Neutrophil (primary cell): ENCODE measurements around the gene SECTM1.
"Not testable (repeated sequence)": the region's sequence is repeated elsewhere in the genome, so short reads cannot be mapped to it uniquely, and the experiment has no call there.

Experiments
- H3K27ac ChIP-seq: fragments of 200-600 bp; sonication (generic); 2 replicates; pipeline ENCODE4 v1.5.1; 2016; ENCODE audit warnings: mild to moderate bottlenecking, moderate library complexity
- H3K27me3 ChIP-seq: fragments of 200-600 bp; sonication (generic); 2 replicates; pipeline ENCODE4 v1.6.0; 2016; ENCODE audit warnings: mild to moderate bottlenecking
- H3K36me3 ChIP-seq: fragments of 200-600 bp; sonication (generic); 2 replicates; pipeline ENCODE4 v1.5.1; 2017
- H3K4me1 ChIP-seq, 2 experiments: fragments of 200-600 bp in 1 of 2; sonication (generic) in 1 of 2; 1 replicate in 1 of 2; 2 replicates in 1 of 2; pipeline versions ENCODE4 v1.5.1 to v1.6.1; 2013 to 2016; ENCODE audit warnings: low read depth in 1 of 2, low read length in 1 of 2, mild to moderate bottlenecking in 1 of 2, moderate library complexity in 1 of 2; ENCODE audit not compliant: control insufficient read depth in 1 of 2, insufficient read depth in 1 of 2
- H3K4me3 ChIP-seq, 2 experiments: fragments of 200-600 bp in 1 of 2; sonication (generic) in 1 of 2; 1 replicate in 1 of 2; 2 replicates in 1 of 2; pipeline ENCODE4 v1.5.1; 2013 to 2016; ENCODE audit warnings: low read depth in 1 of 2, low read length in 1 of 2, mild to moderate bottlenecking in 1 of 2, moderate library complexity in 1 of 2
- H3K9me3 ChIP-seq: fragments of 200-600 bp; sonication (generic); 2 replicates; pipeline ENCODE4 v1.5.1; 2016
- CTCF ChIP-seq: fragments of 200-600 bp; sonication (generic); IDR thresholded peaks from 2 replicates; pipeline ENCODE4 v1.5.1; 2016; ENCODE audit warnings: antibody characterized with exemption

The SECTM1 gene

GRCh38 chr17:82333279-82334171, at the start of gene SECTM1:
TSS of gene SECTM1 (minus strand) at chr17:82333766. CDS start at chr17:82327240, 6,526 bp downstream.
- H3K36me3 ChIP-seq = no peaks in the 10 kb centered on the region
- peak within 1 kb of the TSS; percentile 89 for H3K27ac ChIP-seq
- peak within 1 kb of the TSS; percentile 91 to 99 for H3K4me3 ChIP-seq
- peaks cover 59% of the 10 kb centered on the region for H3K27me3 ChIP-seq
- peaks cover 28 to 30% of the 10 kb centered on the region in 2 experiments for H3K4me1 ChIP-seq
- no peak for TF ChIP-seq CTCF
- no peaks in the 10 kb centered on the region for H3K9me3 ChIP-seq

GRCh38 chr17:82382933-82383255, 49.3 kb upstream of the SECTM1 start:
- Histone ChIP-seq H3K27me3 (peaks cover 95% of the 10 kb centered on the region), H3K36me3 (no peaks in the 10 kb centered on the region), H3K4me3 (no peak overlapping the region), H3K27ac (no peak overlapping the region), H3K9me3 (no peaks in the 10 kb centered on the region), H3K4me1 (peaks cover 10% of the 10 kb centered on the region in 2 experiments)
- TF ChIP-seq CTCF = no peak

GRCh38 chr17:82382220-82382932, 48.8 kb upstream of the SECTM1 start:
- H3K27ac ChIP-seq, H3K36me3 ChIP-seq, H3K9me3 ChIP-seq, H3K4me3 ChIP-seq, H3K4me1 ChIP-seq: not testable (repeated sequence)
- peaks cover 95% of the 10 kb centered on the region for H3K27me3 ChIP-seq

GRCh38 chr17:82381703-82382009, 48.1 kb upstream of the SECTM1 start:
- not testable (repeated sequence) for H3K27ac ChIP-seq, H3K4me1 ChIP-seq, H3K4me3 ChIP-seq, H3K36me3 ChIP-seq, H3K9me3 ChIP-seq
- peaks cover 91% of the 10 kb centered on the region for H3K27me3 ChIP-seq

GRCh38 chr17:82380860-82381702, 47.5 kb upstream of the SECTM1 start:
- peaks cover 2 to 5% of the 10 kb centered on the region in 2 experiments for H3K4me1 ChIP-seq
- peaks cover 91% of the 10 kb centered on the region for H3K27me3 ChIP-seq
- no peak overlapping the region for H3K4me3 ChIP-seq
- no peak overlapping the region for H3K27ac ChIP-seq
- H3K9me3 ChIP-seq = no peaks in the 10 kb centered on the region
- no peaks in the 10 kb centered on the region for H3K36me3 ChIP-seq
- TF ChIP-seq CTCF = no peak

- TF ChIP-seq CTCF = no peak
- Histone ChIP-seq H3K27me3 (peaks cover 91% of the 10 kb centered on the region), H3K9me3 (no peaks in the 10 kb centered on the region), H3K4me3 (no peak overlapping the region), H3K4me1 (peaks cover 2 to 5% of the 10 kb centered on the region in 2 experiments), H3K27ac (no peak overlapping the region), H3K36me3 (no peaks in the 10 kb centered on the region)
These were observed 45.1 kb upstream of the SECTM1 start for GRCh38 chr17:82378741-82379021.
